IPS DF 4.7 (cell line): Measurements from ENCODE around the gene KIF6.

Source experiments
- DNase-seq: peaks from one replicate; pipeline ENCODE4 v3.0.0-alpha.2; 2013; ENCODE audit warnings: low spot score; ENCODE audit errors: extremely low read depth

The KIF6 gene

GRCh38 chr6:39387785-39388184, 337.4 kb downstream of the KIF6 start:
- no peak for DNase-seq

GRCh38 chr6:39386487-39386886, 338.7 kb downstream of the KIF6 start:
- DNase-seq, result no peak

GRCh38 chr6:39381550-39382140, 343.6 kb downstream of the KIF6 start:
- no peak for DNase-seq

GRCh38 chr6:39380837-39381549, 344.2 kb downstream of the KIF6 start:
- DNase-seq, result no peak

GRCh38 chr6:39378960-39379425, 346.2 kb downstream of the KIF6 start:
- no peak for DNase-seq

GRCh38 chr6:39378175-39378959, 346.8 kb downstream of the KIF6 start:
- DNase-seq, result no peak

GRCh38 chr6:39377539-39377950, 347.7 kb downstream of the KIF6 start:
- DNase-seq, result no peak

GRCh38 chr6:39375405-39375804, 349.8 kb downstream of the KIF6 start:
- no peak for DNase-seq

GRCh38 chr6:39370390-39370789, 354.8 kb downstream of the KIF6 start:
- no peak for DNase-seq

- DNase-seq, result no peak
Observed at GRCh38 chr6:39369987-39370386, 355.2 kb downstream of the KIF6 start.

- no peak for DNase-seq
Observed at GRCh38 chr6:39367700-39368099, 357.5 kb downstream of the KIF6 start.

GRCh38 chr6:39366931-39367618, 358.1 kb downstream of the KIF6 start:
- no peak for DNase-seq

GRCh38 chr6:39365281-39366074, 359.7 kb downstream of the KIF6 start:
- DNase-seq, result no peak

- no peak for DNase-seq
Observed at GRCh38 chr6:39363280-39363679, 361.9 kb downstream of the KIF6 start.

GRCh38 chr6:39362487-39362865, 362.7 kb downstream of the KIF6 start:
- no peak for DNase-seq

- DNase-seq, result peak; percentile 81
Observed at GRCh38 chr6:39361657-39362486, 363.3 kb downstream of the KIF6 start.

GRCh38 chr6:39360378-39360777, 364.8 kb downstream of the KIF6 start:
- no peak for DNase-seq

GRCh38 chr6:39357998-39358686, 367.1 kb downstream of the KIF6 start:
- no peak for DNase-seq

- no peak for DNase-seq
Observed at GRCh38 chr6:39353698-39354315, 371.4 kb downstream of the KIF6 start.
